Stimulated activated CD8-positive, alpha-beta memory T cell treated with anti-CD3 and anti-CD28 coated beads, Interleukin-12 subunit alpha, Interleukin-12 subunit beta, amount 100 ng/mL, for 24 hours (primary cell): ENCODE data around the gene EHBP1L1.
A peak's percentile ranks its signal among the peaks of the same experiment; 100 is the strongest.

ENCODE experiments used
- DNase-seq: peaks from one replicate; pipeline ENCODE4 v3.0.0-alpha.2; 2020; ENCODE audit errors: extremely low read depth

EHBP1L1 gene

GRCh38 chr11:65546217-65546958, 29.5 kb upstream of the EHBP1L1 start:
- DNase-seq = peak; percentile 94

GRCh38 chr11:65547446-65548125, 28.3 kb upstream of the EHBP1L1 start:
- no peak for DNase-seq

- no peak for DNase-seq
These were observed 27.5 kb upstream of the EHBP1L1 start for GRCh38 chr11:65548395-65548794.

- DNase-seq = no peak
These were observed 26.8 kb upstream of the EHBP1L1 start for GRCh38 chr11:65549096-65549495.

GRCh38 chr11:65551572-65552387, 24.1 kb upstream of the EHBP1L1 start:
- DNase-seq = no peak

- no peak for DNase-seq
These were observed 23.4 kb upstream of the EHBP1L1 start for GRCh38 chr11:65552388-65552951.

- DNase-seq = no peak
These were observed 22.4 kb upstream of the EHBP1L1 start for GRCh38 chr11:65553301-65554001.

GRCh38 chr11:65554057-65554818, 21.6 kb upstream of the EHBP1L1 start:
- DNase-seq = no peak

GRCh38 chr11:65554842-65555430, 20.9 kb upstream of the EHBP1L1 start:
- DNase-seq = no peak

GRCh38 chr11:65555693-65556231, 20.1 kb upstream of the EHBP1L1 start:
- DNase-seq = no peak

GRCh38 chr11:65556470-65557279, 19.2 kb upstream of the EHBP1L1 start:
- DNase-seq = no peak

GRCh38 chr11:65557280-65558001, 18.4 kb upstream of the EHBP1L1 start:
- no peak for DNase-seq

GRCh38 chr11:65558002-65558929, 17.6 kb upstream of the EHBP1L1 start, which contains the start of gene LTBP3:
Gene LTBP3, minus strand, starts transcription at chr11:65558359. Its CDS starts 400 bp downstream, at chr11:65557959.
- no peak for DNase-seq

- no peak for DNase-seq
These were observed 16.8 kb upstream of the EHBP1L1 start for GRCh38 chr11:65558930-65559509.

GRCh38 chr11:65559535-65559934, 16.3 kb upstream of the EHBP1L1 start:
- no peak for DNase-seq

GRCh38 chr11:65559951-65560537, 15.8 kb upstream of the EHBP1L1 start:
- no peak for DNase-seq
